ENCODE measurements around the gene EFCAB11. TPM values are rescaled to one million over a fixed set of nuclear protein-coding genes. Genes with fewer than 3 reads are reported as not detected.

EFCAB11 gene
- total and polyA plus RNA-seq, 2 donors (not counting 3 experiments of a cell fraction or from before 2014, with no cell fraction given), result 2.8 to 6.3 TPM

GRCh38 chr14:89861630-89862029, 92.9 kb downstream of the EFCAB11 start:
- Histone ChIP-seq H3K79me2 (ENCODE audit: control insufficient read depth, insufficient read depth, low read length) (no peaks in the 10 kb centered on the region), H3K4me2 (ENCODE audit: insufficient read depth, low read length) (no peak overlapping the region), H4K20me1 (replicated peaks; ENCODE audit: control insufficient read depth, extremely low read depth, insufficient read depth, low read length) (no peaks in the 10 kb centered on the region), H2AFZ (ENCODE audit: low read depth, low read length) (no peak overlapping the region), H3K9ac (replicated peaks; ENCODE audit: extremely low read depth, insufficient read depth, low read length) (no peak overlapping the region), H3K36me3 (ENCODE audit: control insufficient read depth in 2 of 2, extremely low read depth in 1 of 2, insufficient read depth in 2 of 2, low read length in 2 of 2) (no peaks in the 10 kb centered on the region), H3K4me1 (ENCODE audit: control insufficient read depth, extremely low read depth, insufficient read depth, low read length) (no peaks in the 10 kb centered on the region), H3K9me1 (replicated peaks; ENCODE audit: control insufficient read depth, extremely low read depth, insufficient read depth, low read length) (no peaks in the 10 kb centered on the region), H3K4me3 (replicated peaks in 1 of 3; ENCODE audit: insufficient read depth in 1 of 3, low read depth in 1 of 3, low read length in 3 of 3) (no peak overlapping the region), H3K9me3 (replicated peaks; ENCODE audit: control insufficient read depth, insufficient read depth, low read length) (no peaks in the 10 kb centered on the region), H3K27ac (ENCODE audit: insufficient read depth, low read depth, low read length) (no peak overlapping the region), H3K27me3 (ENCODE audit: control insufficient read depth in 2 of 2, insufficient read depth in 2 of 2, low read length in 2 of 2) (no peaks in the 10 kb centered on the region)
- dilution Hi-C loops (cut with MboI; ENCODE audit: extremely low pct_ligation_motif_present, low sequenced_read_pairs), result no loop called here
- intact Hi-C loops (cut with micrococcal nuclease), result no loop called here
- FAIRE-seq (no peak), DNase-seq (ENCODE audit: low read depth, low spot score) (no peak)
- ChIA-PET CTCF (no interaction called here), POLR2A (no interaction called here)
- TF ChIP-seq FOS (IDR thresholded peaks at IDR 0.05; ENCODE audit: borderline replicate concordance, insufficient read depth, low read length), result no peak
- TF ChIP-seq GATA2 (IDR thresholded peaks at IDR 0.05; ENCODE audit: insufficient read depth, insufficient read length, low read depth, low read length), result no peak
- TF ChIP-seq POLR2A (IDR thresholded peaks at IDR 0.05; ENCODE audit: low read depth, low read length), result no peak
- no peak for TF ChIP-seq JUN (IDR thresholded peaks at IDR 0.05; ENCODE audit: borderline replicate concordance, insufficient read depth, insufficient read length, low read depth)
- TF ChIP-seq, protein P1, sequence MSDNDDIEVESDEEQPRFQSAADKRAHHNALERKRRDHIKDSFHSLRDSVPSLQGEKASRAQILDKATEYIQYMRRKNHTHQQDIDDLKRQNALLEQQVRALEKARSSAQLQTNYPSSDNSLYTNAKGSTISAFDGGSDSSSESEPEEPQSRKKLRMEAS (IDR thresholded peaks at IDR 0.05; ENCODE audit: insufficient read depth, insufficient read length), result no peak
- TF ChIP-seq MYC (IDR thresholded peaks at IDR 0.05; ENCODE audit: low read depth, low read length), result no peak
- no peak for TF ChIP-seq POLR2AphosphoS5 (IDR thresholded peaks at IDR 0.05; ENCODE audit: insufficient read depth, low read depth, low read length)
- TF ChIP-seq, protein P2, sequence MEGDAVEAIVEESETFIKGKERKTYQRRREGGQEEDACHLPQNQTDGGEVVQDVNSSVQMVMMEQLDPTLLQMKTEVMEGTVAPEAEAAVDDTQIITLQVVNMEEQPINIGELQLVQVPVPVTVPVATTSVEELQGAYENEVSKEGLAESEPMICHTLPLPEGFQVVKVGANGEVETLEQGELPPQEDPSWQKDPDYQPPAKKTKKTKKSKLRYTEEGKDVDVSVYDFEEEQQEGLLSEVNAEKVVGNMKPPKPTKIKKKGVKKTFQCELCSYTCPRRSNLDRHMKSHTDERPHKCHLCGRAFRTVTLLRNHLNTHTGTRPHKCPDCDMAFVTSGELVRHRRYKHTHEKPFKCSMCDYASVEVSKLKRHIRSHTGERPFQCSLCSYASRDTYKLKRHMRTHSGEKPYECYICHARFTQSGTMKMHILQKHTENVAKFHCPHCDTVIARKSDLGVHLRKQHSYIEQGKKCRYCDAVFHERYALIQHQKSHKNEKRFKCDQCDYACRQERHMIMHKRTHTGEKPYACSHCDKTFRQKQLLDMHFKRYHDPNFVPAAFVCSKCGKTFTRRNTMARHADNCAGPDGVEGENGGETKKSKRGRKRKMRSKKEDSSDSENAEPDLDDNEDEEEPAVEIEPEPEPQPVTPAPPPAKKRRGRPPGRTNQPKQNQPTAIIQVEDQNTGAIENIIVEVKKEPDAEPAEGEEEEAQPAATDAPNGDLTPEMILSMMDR (IDR thresholded peaks at IDR 0.05; ENCODE audit: extremely low read depth in 1 of 2, insufficient read depth in 1 of 2, low read depth in 1 of 2, low read length in 2 of 2), result no peak
- TF ChIP-seq EZH2 (IDR thresholded peaks at IDR 0.05; ENCODE audit: borderline replicate concordance, low read depth, low read length, severe bottlenecking), result no peak
- BruUV-seq (replicated peaks), result no TSS peak

Measured in endothelial cell of umbilical vein (primary cell).